ENCODE measurements around the gene ZC3H7B.

GRCh38 chr22:41369424-41369745 is 68.1 kb downstream of the ZC3H7B start:
- TF ChIP-seq POLR2A (IDR thresholded peaks at IDR 0.05; ENCODE audit: low read length) (no peak), CTCF (IDR thresholded peaks at IDR 0.05) (no peak), CEBPB (IDR thresholded peaks at IDR 0.05) (no peak), CHD2 (IDR thresholded peaks at IDR 0.05; ENCODE audit: low read length, partially characterized antibody) (no peak), MAZ (IDR thresholded peaks at IDR 0.05; ENCODE audit: borderline replicate concordance, low read depth, low read length) (no peak), PHF8 (IDR thresholded peaks at IDR 0.05; ENCODE audit: borderline replicate concordance, low read depth) (no peak), NPAS2 (CRISPR knock-in tag; IDR thresholded peaks at IDR 0.05; ENCODE audit: borderline replicate concordance) (no peak), SMC3 (IDR thresholded peaks at IDR 0.05) (no peak), ESRRA (IDR thresholded peaks at IDR 0.05; ENCODE audit: borderline replicate concordance, low read length) (no peak), MYC (IDR thresholded peaks at IDR 0.05; ENCODE audit: borderline replicate concordance, low read length) (no peak), REST (IDR thresholded peaks at IDR 0.05) (no peak)

All from A549 (cell line).